ENCODE data around the gene SERPINA1. TPM values are rescaled to one million over a fixed set of nuclear protein-coding genes. Genes with fewer than 3 reads are reported as not detected.

SERPINA1 gene
- total and polyA plus RNA-seq, 2 of the 13 experiments (the other 11 are each of a cell fraction or from before 2014, with no cell fraction given), result 3,266 to 11,015 TPM

DNA sequence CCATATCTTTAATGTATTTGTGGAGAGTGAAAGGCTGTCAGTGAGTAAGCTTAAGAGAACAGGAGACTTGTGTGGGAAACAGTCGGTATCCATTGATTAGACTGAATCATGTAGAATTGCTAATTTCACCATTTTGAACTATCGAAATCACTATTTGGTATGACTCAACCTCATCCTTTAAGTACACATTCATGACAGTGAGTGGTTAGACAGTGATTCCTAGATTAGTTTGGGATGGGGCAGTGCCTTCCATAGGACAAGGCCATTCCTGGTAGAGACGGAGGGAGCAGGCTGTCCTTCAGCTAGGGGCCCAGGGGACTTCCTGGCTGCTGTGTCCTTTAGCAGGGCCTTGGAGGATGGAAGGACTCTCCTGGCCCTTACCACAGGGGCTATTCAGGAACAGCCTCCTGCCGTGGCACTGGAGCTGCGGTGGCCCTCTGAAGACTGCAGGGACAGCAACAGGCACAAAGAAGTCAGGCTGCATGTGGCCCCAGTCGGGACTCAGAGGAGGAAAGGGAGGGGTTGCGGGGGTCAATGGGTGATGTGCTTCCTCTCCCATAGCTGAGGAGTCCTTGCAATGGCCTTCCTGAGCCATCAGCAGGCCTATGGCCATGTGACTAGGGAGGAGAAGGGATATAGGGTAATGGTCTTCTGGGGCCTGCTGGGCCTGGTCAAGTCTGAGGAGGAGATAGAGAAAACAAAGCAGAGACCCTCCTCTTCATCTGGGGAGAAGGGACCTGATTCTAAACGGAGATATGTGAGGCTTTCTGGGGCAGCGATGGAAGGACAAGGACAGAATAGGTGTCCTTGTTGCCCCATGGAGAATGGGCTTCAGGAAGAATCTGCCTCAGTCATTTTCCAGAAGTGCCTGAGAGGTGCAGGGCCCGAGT, 11.2 kb downstream of the SERPINA1 start (continued):
- TF ChIP-seq, protein P1, sequence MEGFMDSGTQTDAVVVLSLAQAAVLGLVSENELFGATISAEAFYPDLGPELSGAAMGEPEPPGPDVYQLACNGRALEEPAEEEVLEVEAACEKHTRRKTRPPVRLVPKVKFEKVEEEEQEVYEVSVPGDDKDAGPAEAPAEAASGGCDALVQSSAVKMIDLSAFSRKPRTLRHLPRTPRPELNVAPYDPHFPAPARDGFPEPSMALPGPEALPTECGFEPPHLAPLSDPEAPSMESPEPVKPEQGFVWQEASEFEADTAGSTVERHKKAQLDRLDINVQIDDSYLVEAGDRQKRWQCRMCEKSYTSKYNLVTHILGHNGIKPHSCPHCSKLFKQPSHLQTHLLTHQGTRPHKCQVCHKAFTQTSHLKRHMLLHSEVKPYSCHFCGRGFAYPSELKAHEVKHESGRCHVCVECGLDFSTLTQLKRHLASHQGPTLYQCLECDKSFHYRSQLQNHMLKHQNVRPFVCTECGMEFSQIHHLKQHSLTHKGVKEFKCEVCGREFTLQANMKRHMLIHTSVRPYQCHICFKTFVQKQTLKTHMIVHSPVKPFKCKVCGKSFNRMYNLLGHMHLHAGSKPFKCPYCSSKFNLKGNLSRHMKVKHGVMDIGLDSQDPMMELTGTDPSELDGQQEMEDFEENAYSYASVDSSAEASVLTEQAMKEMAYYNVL (CRISPR knock-in tag; IDR thresholded peaks at IDR 0.05; ENCODE audit: borderline replicate concordance), result 0 out of 2 replicates have a peak, but pooled peaks have one; percentile 28
- TF ChIP-seq ZNF225 (CRISPR knock-in tag; IDR thresholded peaks at IDR 0.05) (peak; percentile 16; the same call in 1 of the 2 replicates), PITX1 (CRISPR knock-in tag; IDR thresholded peaks at IDR 0.05) (no peak), ZMYM4 (CRISPR knock-in tag; IDR thresholded peaks at IDR 0.05) (peak; percentile 42), SOX13 (IDR thresholded peaks at IDR 0.05) (no peak), SOX13 (CRISPR knock-in tag; conservative IDR thresholded peaks at IDR 0.05 in 1 of 2, IDR thresholded peaks at IDR 0.05 in 1 of 2) (peak in 1 of 2 experiments; percentile 44; a peak in 1 of 4 replicates), ZNF749 (CRISPR knock-in tag; IDR thresholded peaks at IDR 0.05; ENCODE audit: borderline replicate concordance) (peak; percentile 61), RARA (CRISPR knock-in tag; IDR thresholded peaks at IDR 0.05) (peak; percentile 55; the same call in 1 of the 2 replicates), NR3C1 (CRISPR knock-in tag; IDR thresholded peaks at IDR 0.05) (no peak), ZNF264 (CRISPR knock-in tag; IDR thresholded peaks at IDR 0.05) (no peak)
- TF ChIP-seq, protein P2, sequence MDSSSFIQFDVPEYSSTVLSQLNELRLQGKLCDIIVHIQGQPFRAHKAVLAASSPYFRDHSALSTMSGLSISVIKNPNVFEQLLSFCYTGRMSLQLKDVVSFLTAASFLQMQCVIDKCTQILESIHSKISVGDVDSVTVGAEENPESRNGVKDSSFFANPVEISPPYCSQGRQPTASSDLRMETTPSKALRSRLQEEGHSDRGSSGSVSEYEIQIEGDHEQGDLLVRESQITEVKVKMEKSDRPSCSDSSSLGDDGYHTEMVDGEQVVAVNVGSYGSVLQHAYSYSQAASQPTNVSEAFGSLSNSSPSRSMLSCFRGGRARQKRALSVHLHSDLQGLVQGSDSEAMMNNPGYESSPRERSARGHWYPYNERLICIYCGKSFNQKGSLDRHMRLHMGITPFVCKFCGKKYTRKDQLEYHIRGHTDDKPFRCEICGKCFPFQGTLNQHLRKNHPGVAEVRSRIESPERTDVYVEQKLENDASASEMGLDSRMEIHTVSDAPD (CRISPR knock-in tag; IDR thresholded peaks at IDR 0.05), result no peak
- TF ChIP-seq, protein P3, sequence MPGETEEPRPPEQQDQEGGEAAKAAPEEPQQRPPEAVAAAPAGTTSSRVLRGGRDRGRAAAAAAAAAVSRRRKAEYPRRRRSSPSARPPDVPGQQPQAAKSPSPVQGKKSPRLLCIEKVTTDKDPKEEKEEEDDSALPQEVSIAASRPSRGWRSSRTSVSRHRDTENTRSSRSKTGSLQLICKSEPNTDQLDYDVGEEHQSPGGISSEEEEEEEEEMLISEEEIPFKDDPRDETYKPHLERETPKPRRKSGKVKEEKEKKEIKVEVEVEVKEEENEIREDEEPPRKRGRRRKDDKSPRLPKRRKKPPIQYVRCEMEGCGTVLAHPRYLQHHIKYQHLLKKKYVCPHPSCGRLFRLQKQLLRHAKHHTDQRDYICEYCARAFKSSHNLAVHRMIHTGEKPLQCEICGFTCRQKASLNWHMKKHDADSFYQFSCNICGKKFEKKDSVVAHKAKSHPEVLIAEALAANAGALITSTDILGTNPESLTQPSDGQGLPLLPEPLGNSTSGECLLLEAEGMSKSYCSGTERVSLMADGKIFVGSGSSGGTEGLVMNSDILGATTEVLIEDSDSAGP (CRISPR knock-in tag; IDR thresholded peaks at IDR 0.05; ENCODE audit: borderline replicate concordance), result no peak; the same call in none of the 2 replicates
- TF ChIP-seq, protein P4, sequence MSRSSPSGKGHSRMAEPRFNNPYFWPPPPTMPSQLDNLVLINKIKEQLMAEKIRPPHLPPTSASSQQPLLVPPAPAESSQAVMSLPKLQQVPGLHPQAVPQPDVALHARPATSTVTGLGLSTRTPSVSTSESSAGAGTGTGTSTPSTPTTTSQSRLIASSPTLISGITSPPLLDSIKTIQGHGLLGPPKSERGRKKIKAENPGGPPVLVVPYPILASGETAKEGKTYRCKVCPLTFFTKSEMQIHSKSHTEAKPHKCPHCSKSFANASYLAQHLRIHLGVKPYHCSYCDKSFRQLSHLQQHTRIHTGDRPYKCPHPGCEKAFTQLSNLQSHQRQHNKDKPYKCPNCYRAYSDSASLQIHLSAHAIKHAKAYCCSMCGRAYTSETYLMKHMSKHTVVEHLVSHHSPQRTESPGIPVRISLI (CRISPR knock-in tag; IDR thresholded peaks at IDR 0.05; ENCODE audit: borderline replicate concordance), result 0 out of 2 replicates have a peak, but pooled peaks have one; percentile 18
